Myocyte (in vitro differentiated cells): ENCODE results near the gene MORN1. TPM values are rescaled to one million over a fixed set of nuclear protein-coding genes. Genes with fewer than 3 reads are reported as not detected.

ENCODE experiments used
- DNase-seq: peaks from one replicate; pipeline ENCODE4 v3.0.0-alpha.2; 2012; ENCODE audit warnings: low read depth
- total RNA-seq: library from RNA; depleted of rRNA; stranded (reverse); fragments of >200 nt; gene quantifications from 2 replicates; pipeline ENCODE4 v1.2.3, GENCODE V29; 2014

The MORN1 gene
- total RNA-seq, 1 donor from 2014 or later = 8.8 TPM

- DNase-seq = no peak
Observed at GRCh38 chr1:2405588-2406295, 14.4 kb upstream of the MORN1 start.

- DNase-seq = no peak
Observed at GRCh38 chr1:2404890-2405511, 13.6 kb upstream of the MORN1 start.

DNA sequence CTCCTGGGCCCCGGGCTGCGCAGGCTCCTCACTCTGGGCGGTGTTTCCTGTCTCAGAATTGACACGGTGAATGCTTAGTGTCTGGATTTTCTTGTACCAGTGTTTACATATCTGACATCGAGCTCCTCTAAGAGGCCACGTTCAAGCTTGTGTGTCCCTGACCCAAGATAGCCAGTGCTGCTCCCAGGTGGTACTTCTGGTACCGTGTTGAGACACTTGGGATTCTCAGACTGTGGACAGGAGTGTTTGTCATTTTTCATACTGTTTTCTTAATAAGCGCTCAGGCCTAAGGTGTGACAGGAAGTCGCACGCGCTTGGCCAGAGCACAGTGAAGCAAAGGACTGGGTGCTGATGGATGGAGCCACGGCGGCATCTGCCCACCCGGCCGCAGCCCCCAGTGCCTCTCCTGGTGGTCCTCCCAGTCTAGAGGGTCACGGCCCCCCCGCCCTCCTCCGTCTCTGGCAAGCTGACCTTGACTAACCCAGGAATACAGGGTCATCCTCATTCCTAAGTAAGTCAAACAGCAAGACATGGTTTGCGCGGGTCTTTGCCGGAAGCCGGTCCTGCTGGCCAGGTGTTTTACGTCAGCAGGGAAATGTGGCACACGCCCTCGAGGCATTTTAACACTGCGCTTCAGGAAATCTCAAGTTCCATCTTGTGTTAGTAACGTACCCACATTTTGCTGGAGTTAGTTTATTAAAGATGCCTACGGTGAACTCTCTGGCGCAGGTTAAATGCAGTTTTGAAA, 13.0 kb upstream of the MORN1 start:
- DNase-seq = no peak

DNA sequence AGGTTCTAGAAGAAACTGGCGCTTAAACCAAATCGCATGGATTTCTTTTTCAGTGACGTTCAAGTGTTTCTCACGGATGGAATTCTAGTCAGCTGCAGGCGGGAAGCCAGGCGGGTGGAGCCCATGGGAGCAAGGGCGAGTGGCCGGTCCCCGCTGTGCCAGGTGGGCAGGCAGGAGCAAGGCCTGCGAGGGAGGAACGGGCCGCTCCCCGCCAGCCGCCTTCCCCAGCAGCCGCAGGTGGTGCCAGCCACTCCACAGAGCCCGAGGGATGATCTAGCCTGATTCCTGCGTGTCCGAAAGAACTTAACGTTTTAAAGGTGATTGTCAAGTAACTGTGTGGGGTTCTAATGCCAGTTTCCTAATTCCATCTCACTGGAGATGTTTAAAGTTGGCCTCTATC, 11.9 kb upstream of the MORN1 start:
- DNase-seq = no peak

DNA sequence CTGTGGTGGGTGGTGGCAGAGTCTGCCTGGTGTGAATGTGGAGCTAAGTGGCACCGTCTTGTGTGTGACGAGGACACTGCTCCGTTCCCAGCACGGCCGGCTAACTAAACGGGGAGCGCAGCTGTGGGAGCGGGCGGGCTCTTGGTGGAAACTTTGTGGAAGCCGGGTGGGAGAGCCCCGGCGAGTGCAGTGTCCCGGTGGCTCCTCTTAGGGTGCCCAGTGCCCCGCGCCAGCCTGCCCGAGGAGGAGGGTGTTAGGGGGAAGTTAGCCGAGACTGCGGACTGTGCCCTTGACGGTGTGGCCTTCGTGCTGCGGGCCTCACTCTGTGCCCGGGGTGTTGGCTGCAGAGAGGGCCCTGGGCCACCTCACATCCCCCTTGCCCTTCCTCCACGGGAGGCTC, 11.1 kb upstream of the MORN1 start:
- DNase-seq = no peak

- no peak for DNase-seq
Observed at GRCh38 chr1:2400950-2401649, 9.7 kb upstream of the MORN1 start.

DNA sequence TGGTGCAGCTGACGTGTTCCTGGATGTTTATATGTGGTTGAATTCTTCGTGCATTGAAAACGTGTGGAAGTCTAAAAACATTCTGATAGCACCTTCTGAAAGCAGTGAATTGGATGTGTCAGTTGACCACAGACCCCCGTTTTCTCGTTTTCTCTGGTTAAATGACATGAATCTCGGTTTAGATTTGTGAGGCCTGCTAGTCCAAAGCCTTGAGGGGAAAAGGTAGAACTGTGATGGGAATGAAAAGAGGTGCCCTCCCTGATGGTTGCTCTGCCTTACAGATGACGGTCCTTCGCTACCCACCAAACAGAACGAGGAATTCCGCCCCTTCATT, 9.2 kb upstream of the MORN1 start:
- DNase-seq = no peak

GRCh38 chr1:2399890-2400575, 8.7 kb upstream of the MORN1 start:
- no peak for DNase-seq

DNA sequence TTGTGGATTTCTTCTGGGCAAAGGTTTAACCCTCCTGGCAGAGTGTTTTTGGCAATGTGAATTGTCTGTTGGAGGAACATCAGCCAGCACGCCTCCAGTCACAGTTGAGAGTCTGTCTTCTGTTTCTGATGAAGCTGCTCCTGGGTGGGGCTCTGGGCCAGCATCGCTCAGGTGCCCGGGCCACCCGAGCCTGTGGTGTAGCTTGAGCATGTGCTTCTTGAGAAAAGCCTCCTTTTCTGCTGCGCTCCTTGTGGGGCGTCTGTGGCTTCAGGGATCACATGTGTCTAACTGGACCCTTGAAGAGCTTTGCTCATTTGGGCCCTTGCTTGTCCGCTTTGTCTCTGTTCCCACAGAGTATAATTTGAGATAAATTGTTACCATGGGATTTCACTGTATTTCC, 7.5 kb upstream of the MORN1 start:
- DNase-seq = no peak

DNA sequence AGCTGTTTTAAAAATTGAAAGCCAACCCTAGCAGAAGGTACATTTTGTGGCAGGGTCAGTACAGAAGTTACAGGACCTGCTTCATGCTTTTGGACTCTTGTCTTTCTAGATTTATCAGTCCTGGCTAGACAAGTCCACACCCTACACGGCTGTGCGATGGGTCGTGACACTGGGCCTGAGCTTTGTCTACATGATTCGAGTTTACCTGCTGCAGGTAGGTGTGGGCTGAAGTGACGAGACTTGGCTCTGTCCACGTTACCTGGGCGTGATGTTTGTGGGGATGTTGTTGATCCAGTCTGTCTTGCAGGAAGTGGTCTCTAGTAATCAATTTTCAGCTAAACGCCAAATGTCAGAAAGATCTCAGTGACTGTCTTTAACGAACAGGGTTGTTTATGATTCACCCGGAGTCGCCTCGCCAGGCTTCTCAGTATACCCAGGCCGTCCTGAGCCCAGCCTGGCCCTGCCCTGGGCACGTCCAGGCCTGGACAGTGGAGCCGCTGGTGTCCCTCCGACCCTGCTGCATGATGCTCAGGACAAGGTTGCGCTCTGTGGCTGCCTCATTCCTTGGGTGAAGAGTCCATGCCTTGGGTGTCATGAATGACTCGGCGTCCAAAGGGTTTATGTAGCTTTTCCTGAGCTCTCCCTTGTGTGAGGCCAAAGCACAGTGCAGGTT, 5.8 kb upstream of the MORN1 start:
- DNase-seq = no peak

- DNase-seq = no peak
Observed at GRCh38 chr1:2396476-2396875, 5.1 kb upstream of the MORN1 start.

DNA sequence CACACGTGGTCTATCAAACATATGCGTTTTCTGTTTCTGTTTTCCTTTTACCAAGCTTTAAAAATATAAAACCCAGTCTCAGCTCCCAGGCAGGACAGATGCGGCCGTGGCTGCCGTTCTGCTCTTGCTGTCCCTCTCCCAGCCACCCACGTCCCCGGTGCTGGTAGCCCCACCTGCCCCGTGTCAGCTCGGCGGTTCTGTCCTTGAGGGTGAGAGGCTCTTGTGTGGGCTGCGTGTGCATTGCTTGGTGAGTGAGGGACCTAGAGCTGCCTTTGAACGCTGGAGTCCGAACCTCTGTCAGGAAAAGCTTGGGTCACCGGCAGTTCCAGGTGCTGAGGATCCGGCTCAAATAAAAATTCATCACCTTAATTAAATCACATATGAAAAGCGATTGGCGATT, 4.7 kb upstream of the MORN1 start:
- no peak for DNase-seq

DNA sequence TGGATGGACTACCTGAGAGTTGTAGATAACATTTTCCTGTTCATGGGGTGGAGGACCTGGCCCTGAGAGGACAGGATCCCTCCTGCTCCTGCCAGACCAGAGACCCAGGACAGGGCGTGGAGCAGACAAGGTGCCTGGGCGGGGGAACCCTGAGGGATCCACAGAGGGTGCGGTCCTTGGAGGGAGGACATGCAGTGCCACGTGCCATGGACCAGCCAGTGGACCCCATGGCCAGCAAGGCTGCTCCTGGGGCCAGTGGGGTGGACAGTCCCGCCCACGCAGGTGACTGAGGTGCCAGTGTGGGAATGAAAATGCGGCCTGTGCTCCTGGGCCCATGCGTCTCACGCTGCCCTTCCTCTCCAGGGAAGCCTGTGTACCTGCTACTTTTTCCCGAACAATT, 3.9 kb upstream of the MORN1 start:
- no peak for DNase-seq

DNA sequence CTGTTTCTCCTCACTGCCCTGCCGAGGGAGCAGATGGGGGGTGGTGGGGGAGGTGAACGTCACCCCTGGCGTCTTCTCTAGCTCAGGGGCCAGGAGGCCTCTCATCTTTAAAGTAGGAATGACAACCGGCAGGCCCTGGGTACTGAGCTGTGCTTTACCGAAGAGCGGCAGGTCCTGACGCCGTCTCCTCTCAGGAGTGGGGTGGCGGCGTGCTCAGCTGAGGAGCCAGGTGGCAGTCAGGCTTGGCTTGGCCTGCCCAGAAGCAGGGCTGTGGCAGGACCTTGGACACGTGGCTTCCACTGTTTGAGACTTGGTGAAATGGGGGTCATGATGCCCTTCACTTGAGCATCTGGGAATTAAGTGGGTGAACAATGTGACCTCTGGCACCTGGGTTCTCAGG, 3.4 kb upstream of the MORN1 start:
- DNase-seq = no peak

DNA sequence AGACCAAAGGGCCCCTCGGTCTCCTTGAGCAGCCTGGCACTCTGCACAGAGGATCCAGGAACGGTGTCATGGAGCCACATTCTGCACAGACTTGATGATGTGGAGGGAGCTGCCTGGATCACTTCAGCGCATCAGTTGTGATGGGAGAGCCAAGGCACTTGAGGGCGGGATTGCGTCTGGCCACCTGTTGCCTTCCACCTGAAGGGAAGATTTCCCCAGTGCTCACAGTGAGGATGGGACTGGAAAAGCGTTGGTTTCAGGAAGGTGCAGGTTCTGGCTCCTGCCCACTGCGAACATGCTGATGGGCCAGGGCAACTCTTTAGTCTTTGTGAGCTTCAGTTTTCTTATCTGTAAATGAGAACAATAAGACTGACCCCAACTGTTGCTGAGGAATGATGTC, 2.9 kb upstream of the MORN1 start:
- DNase-seq = no peak

- DNase-seq = no peak
Observed at GRCh38 chr1:2393471-2393877, 2.1 kb upstream of the MORN1 start.

- no peak for DNase-seq
Observed at GRCh38 chr1:2392686-2393085, 1.3 kb upstream of the MORN1 start.

DNA sequence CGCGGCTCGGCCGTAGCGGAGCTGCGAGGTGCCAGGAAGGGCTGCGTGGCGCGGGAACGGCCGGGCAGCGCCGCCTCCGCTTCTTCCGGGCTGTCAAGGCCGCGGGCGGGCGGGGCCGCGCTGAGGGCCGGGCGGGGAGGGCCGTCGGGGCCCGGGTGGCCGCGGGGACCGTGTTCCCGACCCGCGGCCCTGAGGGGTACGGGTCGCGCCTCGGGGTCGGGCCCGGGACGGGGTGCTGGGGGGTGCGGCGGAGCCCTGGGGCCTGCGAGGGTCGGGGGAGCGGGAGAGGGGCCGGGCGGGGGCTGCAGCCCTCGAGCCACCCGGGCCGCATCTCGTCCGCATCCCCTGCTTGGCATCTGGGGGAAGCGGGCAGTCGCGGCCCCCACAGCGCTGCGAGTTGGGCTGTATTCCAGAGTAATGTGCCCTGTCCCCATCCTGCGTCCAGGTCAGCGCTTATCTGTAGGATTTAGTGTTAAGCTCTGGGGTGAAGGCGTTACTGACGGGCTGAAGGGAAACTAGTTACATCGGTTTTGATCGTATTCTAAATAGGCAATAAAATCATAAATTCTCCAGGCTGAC, 666 bp upstream of the MORN1 start:
- DNase-seq = no peak

GRCh38 chr1:2389644-2390043, 1.7 kb downstream of the MORN1 start:
- no peak for DNase-seq
